Spleen (tissue), 11 donors: ENCODE data around the gene KMT2B. TPM values are rescaled to one million over a fixed set of nuclear protein-coding genes. Genes with fewer than 3 reads are reported as not detected.
A peak's percentile ranks its signal among the peaks of the same experiment; 100 is the strongest.

ENCODE experiments used
- DNase-seq: peaks from one replicate; pipeline ENCODE4 v3.0.0-alpha.2; 2020
- H3K27ac ChIP-seq, 8 donors: fragments of 200-600 bp; sonication (generic) in 7 of 8; 1 replicate in 4 of 8; 2 replicates in 4 of 8; pipeline versions ENCODE4 v1.5.0 to v1.8.0; 2016 to 2021; ENCODE audit warnings: inconsistent platforms in 4 of 8, mild to moderate bottlenecking in 4 of 8, moderate library complexity in 1 of 8
- H3K27me3 ChIP-seq, 7 donors: fragments of 200-600 bp; sonication (generic) in 6 of 7; replicated peaks in 1 of 7; 1 replicate in 4 of 7; 2 replicates in 3 of 7; pipeline versions ENCODE4 v1.5.0 to v1.8.0; 2016 to 2021; ENCODE audit warnings: inconsistent platforms in 3 of 7, mild to moderate bottlenecking in 1 of 7
- H3K36me3 ChIP-seq, 6 donors: fragments of 200-600 bp; sonication (generic) in 5 of 6; 1 replicate in 4 of 6; 2 replicates in 2 of 6; pipeline versions ENCODE4 v1.5.0 to v1.8.0; 2016 to 2021; ENCODE audit warnings: inconsistent platforms in 2 of 6
- H3K4me1 ChIP-seq, 6 donors: fragments of 200-600 bp; sonication (generic) in 5 of 6; 1 replicate in 3 of 6; 2 replicates in 3 of 6; pipeline versions ENCODE4 v1.5.0 to v1.8.0; 2016 to 2021; ENCODE audit warnings: inconsistent platforms in 3 of 6
- H3K4me3 ChIP-seq, 8 donors: fragments of 200-600 bp; sonication (generic) in 7 of 8; 1 replicate in 4 of 8; 2 replicates in 4 of 8; pipeline versions ENCODE4 v1.5.0 to v1.8.0; 2016 to 2021; ENCODE audit warnings: inconsistent platforms in 4 of 8, mild to moderate bottlenecking in 4 of 8, moderate library complexity in 2 of 8
- H3K9me3 ChIP-seq, 8 donors: fragments of 200-600 bp; sonication (generic) in 7 of 8; 1 replicate in 4 of 8; 2 replicates in 4 of 8; pipeline versions ENCODE4 v1.5.0 to v1.8.0; 2016 to 2021; ENCODE audit warnings: inconsistent platforms in 4 of 8
- CTCF ChIP-seq, 11 experiments: fragments of 200-600 bp in 7 of 11; fragments of 450-650 bp in 4 of 11; sonication (generic) in 4 of 11; IDR thresholded peaks in 8 of 11; conservative IDR thresholded peaks in 3 of 11; 1 replicate in 7 of 11; 2 replicates in 4 of 11; pipeline versions ENCODE4 v1.4.0 to v1.8.0; 2016 to 2021; ENCODE audit warnings: antibody characterized with exemption in 11 of 11, inconsistent platforms in 4 of 11, mild to moderate bottlenecking in 1 of 11
- POLR2A ChIP-seq, 3 donors: fragments of 450-650 bp; IDR thresholded peaks; one replicate each; pipeline ENCODE4 v1.5.1; 2017; ENCODE audit warnings: antibody characterized with exemption in 3 of 3, mild to moderate bottlenecking in 1 of 3
- POLR2AphosphoS5 ChIP-seq, 3 donors: sonication (generic); formaldehyde crosslinking; IDR thresholded peaks; one replicate each; pipeline ENCODE4 v1.5.1; 2017; ENCODE audit warnings: antibody characterized with exemption in 3 of 3
- WGBS, 5 donors: extraction: QIAGEN DNeasy Blood & Tissue Kit in 3 of 5; methylation state at CpG; one replicate each; pipeline versions ENCODE4 v1.1.5 to v1.1.7; 2013 to 2018; 5-methylcytosine and 5-hydroxymethylcytosine counted together
- intact Hi-C: fragments of 100-400 bp; cut with DNase I; formaldehyde crosslinking; loops from one replicate; pipeline ENCODE4 v1.15.0; 2023; ENCODE audit warnings: low total_unique reads
- polyA plus RNA-seq, 3 donors: library from polyadenylated mRNA; stranded (reverse); fragments of 200-250 nt; gene quantifications; one replicate each; pipeline ENCODE4 v1.2.1, GENCODE V29; 2013
- total RNA-seq, 7 donors: library from RNA; depleted of rRNA in 3 of 7; stranded (reverse); fragments of >200 nt in 3 of 7; fragmentation: NEBNext Ultra II Directional in 4 of 7; extraction: Animal tissue kit (Norgen Biotek cat#: 25700) in 4 of 7; gene quantifications; one replicate each; pipeline versions ENCODE4 v1.1.0 to v1.2.1, GENCODE V29; 2016 to 2021
- donor health status: healthy with polysubstance abuse.
- donor health status: DM: no; HTN: no; CAD: no; lungs with moderate emphysema.
- donor health status: DM: no; HTN: no; CAD: no.
- donor health status: Bipolar disorder and iron deficiency.
- donor health status: healthy.
- donor health status: DM: no; HTN: no; CAD: no.
- donor health status: DM: yes; HTN: yes; CAD: no.

The KMT2B gene
- total and polyA plus RNA-seq, 10 donors, result 17.6 to 58.2 (median 45.8) TPM

- Histone ChIP-seq H3K36me3 (peaks cover 0 to 56% (median 28%) of the 10 kb centered on the region in 6 donors), H3K4me1 (peaks cover 25 to 53% (median 40%) of the 10 kb centered on the region in 6 donors), H3K27me3 (peaks cover 0 to 23% (median 4%) of the 10 kb centered on the region in 7 donors), H3K9me3 (no peaks in the 10 kb centered on the region), H3K4me3 (peak within 1 kb of the TSS; percentile 62 to 98 (median 94)), H3K27ac (peak within 1 kb of the TSS; percentile 77 to 98 (median 96))
- WGBS, 5 donors, result 8 to 25% (median 12%) methylated on average over 23 to 52 of the region's 52 CpGs
- DNase-seq, result peak; percentile 84
- intact Hi-C loops, result no loop called here
- TF ChIP-seq POLR2AphosphoS5 (IDR thresholded peaks at IDR 0.05) (peak; percentile 19 to 56 (median 51)), CTCF (IDR thresholded peaks at IDR 0.05 in 8 of 11, conservative IDR thresholded peaks at IDR 0.05 in 3 of 11) (no peak), POLR2A (IDR thresholded peaks at IDR 0.05) (no peak)
Observed at GRCh38 chr19:35756377-35757230, 38.8 kb downstream of the KMT2B start, which contains the start of gene HSPB6. HSPB6 (minus strand) TSS chr19:35757029; CDS start chr19:35757008, 21 bp downstream.

GRCh38 chr19:35757231-35757748 is 39.5 kb downstream of the KMT2B start:
- peaks cover 0 to 56% (median 27%) of the 10 kb centered on the region in 6 donors for H3K36me3 ChIP-seq
- no peaks in the 10 kb centered on the region for H3K9me3 ChIP-seq
- H3K27ac ChIP-seq, result peak overlapping the region in 7 of 8 donors; percentile 77 to 98 (median 96)
- peaks cover 0 to 23% (median 4%) of the 10 kb centered on the region in 7 donors for H3K27me3 ChIP-seq
- DNase-seq, result peak; percentile 87
- peak overlapping the region; percentile 33 to 98 (median 94) for H3K4me3 ChIP-seq
- intact Hi-C loops, result no loop called here
- H3K4me1 ChIP-seq, result peaks cover 25 to 53% (median 40%) of the 10 kb centered on the region in 6 donors
- TF ChIP-seq POLR2A (IDR thresholded peaks at IDR 0.05), result no peak
- no peak for TF ChIP-seq CTCF (IDR thresholded peaks at IDR 0.05 in 8 of 11, conservative IDR thresholded peaks at IDR 0.05 in 3 of 11)
- WGBS, 5 donors, result 7 to 25% (median 9%) methylated on average over 3 to 19 of the region's 19 CpGs

GRCh38 chr19:35757749-35758608 is 40.2 kb downstream of the KMT2B start, which contains the start of gene PROSER3:
PROSER3 (plus strand) TSS chr19:35758176; CDS start chr19:35758216, 40 bp downstream.
- H3K4me3 ChIP-seq, result peak within 1 kb of the TSS; percentile 62 to 98 (median 94)
- peaks cover 25 to 53% (median 40%) of the 10 kb centered on the region in 6 donors for H3K4me1 ChIP-seq
- intact Hi-C loops, result no loop called here
- H3K27ac ChIP-seq, result peak within 1 kb of the TSS; percentile 86 to 98 (median 96)
- H3K9me3 ChIP-seq, result no peaks in the 10 kb centered on the region
- peak; percentile 99 for DNase-seq
- peaks cover 0 to 56% (median 22%) of the 10 kb centered on the region in 6 donors for H3K36me3 ChIP-seq
- H3K27me3 ChIP-seq, result peaks cover 0 to 23% (median 4%) of the 10 kb centered on the region in 7 donors
- WGBS, 5 donors, result 0 to 1% (median 0%) methylated on average over 30 to 53 of the region's 53 CpGs
- TF ChIP-seq CTCF (IDR thresholded peaks at IDR 0.05 in 8 of 11, conservative IDR thresholded peaks at IDR 0.05 in 3 of 11), result peak in 1 of 11 experiments; percentile 11
- TF ChIP-seq POLR2A (IDR thresholded peaks at IDR 0.05), result peak in 1 of 3 donors; percentile 13
- TF ChIP-seq POLR2AphosphoS5 (IDR thresholded peaks at IDR 0.05), result peak; percentile 92 to 97 (median 93)
